HG02973 (cell line): Measurements from ENCODE around the gene MOK.
"Not testable (repeated sequence)": the region's sequence is repeated elsewhere in the genome, so short reads cannot be mapped to it uniquely, and the experiment has no call there.

Source experiments
- ATAC-seq: cut with Tn5 transposase; IDR thresholded peaks from one replicate; pipeline ENCODE4 v1.9.1; 2021; ENCODE audit warnings: moderate library complexity; ENCODE audit not compliant: unreplicated experiment

The MOK gene

DNA sequence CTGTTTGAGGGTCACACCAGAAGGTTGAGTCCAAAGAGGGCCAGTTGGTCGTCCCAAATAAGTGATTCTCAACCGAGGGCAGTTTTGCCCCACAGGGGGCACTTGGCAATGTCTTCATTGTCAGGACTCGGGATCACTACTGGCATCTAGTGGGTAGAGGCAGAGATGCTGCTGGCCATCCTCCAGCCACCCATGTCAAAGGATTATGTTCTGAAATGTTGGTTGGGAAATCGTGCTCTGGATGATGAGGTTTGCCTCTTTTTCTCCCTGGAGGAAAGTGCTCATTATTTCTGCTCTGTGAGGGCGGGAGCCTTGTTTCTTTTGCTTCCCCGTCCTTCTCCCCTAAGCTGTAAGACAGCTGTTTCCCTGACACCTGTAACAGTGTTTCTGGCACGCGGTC lies 18.1 kb upstream of the MOK start:
- no peak for ATAC-seq

- no peak for ATAC-seq
Observed at GRCh38 chr14:102321456-102322422, 16.8 kb upstream of the MOK start.

- ATAC-seq, result no peak
Observed at GRCh38 chr14:102320671-102321455, 15.9 kb upstream of the MOK start.

GRCh38 chr14:102320033-102320660 lies 15.2 kb upstream of the MOK start:
- peak; percentile 19 for ATAC-seq

DNA sequence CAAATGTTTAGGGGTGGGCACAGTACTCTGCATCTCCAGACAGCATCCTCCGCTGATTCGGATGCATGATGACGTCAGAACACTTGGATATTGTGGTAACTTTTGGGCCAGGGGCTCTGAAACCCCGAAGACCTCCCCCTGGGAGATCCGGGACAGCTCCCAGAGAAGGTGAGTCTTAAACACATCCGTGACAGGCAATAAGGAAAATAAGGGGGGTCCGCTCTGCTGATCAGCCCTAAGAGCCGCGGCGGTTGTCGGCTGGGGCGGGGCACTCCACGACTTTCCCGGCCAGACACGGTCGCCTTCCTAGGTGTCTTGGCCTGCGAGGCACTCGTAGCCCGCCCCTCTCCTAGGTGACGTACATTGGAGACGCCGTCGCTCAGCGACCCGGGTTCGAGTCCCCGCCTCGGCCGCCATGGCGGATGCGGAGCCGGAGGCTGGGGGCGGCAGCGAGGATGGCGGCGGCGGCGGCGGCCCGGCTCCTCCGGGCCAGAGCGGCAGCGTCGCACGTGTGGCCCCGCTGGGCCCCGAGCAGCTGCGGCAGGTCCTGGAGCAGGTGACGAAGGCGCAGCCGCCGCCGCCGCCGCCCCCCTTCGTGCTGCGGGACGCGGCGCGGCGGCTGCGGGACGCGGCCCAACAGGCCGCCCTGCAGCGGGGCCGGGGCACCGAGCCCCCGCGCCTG lies 14.5 kb upstream of the MOK start, which contains the start of gene ZNF839:
Gene ZNF839, plus strand, starts transcription at position 396 of the 682 bp plus-strand sequence. Its CDS starts 20 bp downstream, at position 416.
- ATAC-seq, result peak; percentile 61

DNA sequence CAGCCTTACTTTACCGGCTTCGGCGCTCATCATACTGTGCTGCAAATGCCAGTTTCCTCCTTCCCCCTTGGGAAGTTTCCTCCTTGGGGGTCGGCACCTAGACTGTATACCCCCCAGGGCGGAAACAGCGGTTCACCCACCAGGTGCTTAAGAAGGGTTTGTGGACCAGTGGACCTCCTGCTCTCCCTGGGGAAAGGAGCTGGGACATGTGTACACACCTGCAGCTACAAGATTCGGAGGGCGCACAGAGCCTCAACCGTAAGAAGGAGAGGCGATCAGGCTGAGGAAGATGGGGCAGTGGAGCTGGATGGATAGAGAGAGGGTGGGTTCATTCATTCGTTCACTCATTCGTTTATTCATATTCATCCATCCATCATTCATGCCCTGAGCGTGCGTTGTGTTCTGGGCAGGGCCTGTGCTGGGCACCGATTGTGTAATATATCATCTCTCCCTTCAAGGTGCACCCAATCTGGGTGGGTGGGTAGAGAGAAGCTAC lies 13.9 kb upstream of the MOK start:
- no peak for ATAC-seq

GRCh38 chr14:102317564-102318248 lies 12.7 kb upstream of the MOK start:
- ATAC-seq, result no peak

- ATAC-seq, result peak; percentile 52
Observed at GRCh38 chr14:102316743-102317563, 12.0 kb upstream of the MOK start.

GRCh38 chr14:102316338-102316742 lies 11.4 kb upstream of the MOK start:
- no peak for ATAC-seq

GRCh38 chr14:102315121-102315520 lies 10.2 kb upstream of the MOK start:
- no peak for ATAC-seq

GRCh38 chr14:102314242-102315011 lies 9.5 kb upstream of the MOK start:
- ATAC-seq, result peak; percentile 47

GRCh38 chr14:102303664-102304063 lies 1.3 kb downstream of the MOK start:
- no peak for ATAC-seq

GRCh38 chr14:102298303-102299070 lies 6.5 kb downstream of the MOK start:
- ATAC-seq, result not testable (repeated sequence)

DNA sequence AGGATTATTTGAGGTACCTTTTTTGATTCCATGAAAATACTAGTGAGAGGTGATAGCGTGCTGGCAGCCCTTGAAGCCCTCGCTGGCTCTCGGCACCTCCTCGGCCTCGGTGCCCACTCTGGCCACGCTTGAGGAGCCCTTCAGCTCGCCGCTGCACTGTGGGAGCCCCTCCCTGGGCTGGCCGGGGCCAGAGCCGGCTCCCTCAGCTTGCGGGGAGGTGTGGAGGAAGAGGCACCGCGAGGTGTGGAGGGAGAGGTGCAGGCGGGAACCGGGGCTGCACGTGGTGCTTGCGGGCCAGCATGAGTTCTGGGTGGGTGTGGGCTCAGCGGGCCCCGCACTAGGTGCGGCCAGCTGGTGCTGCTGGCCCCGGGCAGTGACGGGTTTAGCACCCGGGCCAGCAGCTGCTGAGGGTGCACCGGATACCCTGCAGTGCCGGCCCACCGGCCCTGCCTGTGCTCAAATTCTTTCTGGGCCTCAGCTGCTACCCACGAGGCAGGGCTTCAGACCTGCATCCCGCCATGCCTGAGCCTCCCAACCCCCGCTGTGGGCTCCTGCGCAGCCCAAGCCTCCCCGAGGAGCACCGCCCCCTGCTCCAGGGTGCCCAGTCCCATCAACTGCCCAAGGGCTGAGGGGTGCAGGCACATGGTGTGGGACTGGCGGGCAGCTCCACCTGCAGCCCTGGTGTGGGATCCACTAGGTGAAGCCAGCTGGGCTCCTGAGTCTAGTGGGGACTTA lies 7.4 kb downstream of the MOK start:
- ATAC-seq, result no peak

GRCh38 chr14:102295270-102295669 lies 9.7 kb downstream of the MOK start:
- no peak for ATAC-seq

- ATAC-seq, result no peak
Observed at GRCh38 chr14:102293781-102294180, 11.2 kb downstream of the MOK start.

- no peak for ATAC-seq
Observed at GRCh38 chr14:102292441-102292840, 12.5 kb downstream of the MOK start.
